Measurements from ENCODE around the gene FARP2. TPM values are rescaled to one million over a fixed set of nuclear protein-coding genes. Genes with fewer than 3 reads are reported as not detected.
"Not testable (repeated sequence)": the region's sequence is repeated elsewhere in the genome, so short reads cannot be mapped to it uniquely, and the experiment has no call there.

Gene FARP2
- total and polyA plus RNA-seq, 2 donors (not counting 1 experiment from before 2014, with no cell fraction given), result 28.2 to 41.0 TPM

DNA sequence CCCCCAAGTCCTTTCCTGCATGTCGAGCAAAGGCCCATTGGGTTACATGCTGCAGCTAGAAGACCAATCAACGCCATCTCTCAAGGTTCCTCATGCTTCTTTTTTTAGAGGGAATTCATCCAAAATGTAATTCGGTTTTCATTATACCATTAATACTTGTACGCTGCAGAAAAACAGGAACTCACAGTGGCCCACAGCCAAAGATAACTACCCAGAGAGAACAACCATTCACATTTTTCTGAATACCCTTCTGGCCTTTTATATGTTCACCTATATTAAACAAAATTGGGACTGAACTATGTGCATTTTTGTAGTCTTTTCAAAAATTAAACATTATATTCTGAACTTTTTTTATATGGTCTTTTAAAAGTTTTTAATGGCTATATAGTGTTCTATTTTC is 25.8 kb downstream of the FARP2 start:
- Histone ChIP-seq H3K79me2 (ENCODE audit: control insufficient read depth, insufficient read depth, low read length) (peaks cover 9% of the 10 kb centered on the region), H3K9ac (ENCODE audit: insufficient read depth, low read length) (no peak overlapping the region)

DNA sequence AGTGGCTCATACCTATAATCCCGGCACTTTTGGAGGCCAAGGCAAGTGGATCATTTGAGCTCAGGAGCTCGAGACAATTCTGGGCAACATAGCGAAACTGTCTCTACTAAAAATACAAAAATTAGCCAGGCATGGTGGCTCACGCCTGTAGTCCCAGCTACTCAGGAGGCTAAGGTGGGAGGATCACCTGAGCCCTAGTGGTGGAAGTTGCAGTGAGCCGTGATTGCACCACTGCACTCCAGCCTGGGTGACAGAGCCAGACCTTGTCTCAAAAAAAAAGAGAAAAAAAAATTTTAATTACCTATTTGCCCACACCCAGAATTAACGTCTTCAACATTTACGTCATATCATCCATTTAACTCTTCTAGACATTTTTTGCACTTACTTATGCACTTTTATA is 29.4 kb downstream of the FARP2 start:
- H3K27me3 ChIP-seq (ENCODE audit: control insufficient read depth, insufficient read depth, low read length); H3K79me2 ChIP-seq (ENCODE audit: control insufficient read depth, insufficient read depth, low read length); H3K4me3 ChIP-seq (replicated peaks in 1 of 4; ENCODE audit: control extremely low read depth in 1 of 4, insufficient read depth in 1 of 4, low read depth in 3 of 4, low read length in 4 of 4); H2AFZ ChIP-seq (ENCODE audit: low read length); H3K9ac ChIP-seq (ENCODE audit: insufficient read depth, low read length); H3K27ac ChIP-seq (ENCODE audit: insufficient read depth, low read length); H3K9me3 ChIP-seq (ENCODE audit: control insufficient read depth, insufficient read depth, low read depth, low read length); H3K4me1 ChIP-seq (ENCODE audit: control insufficient read depth, extremely low read depth, insufficient read depth, low read length); H4K20me1 ChIP-seq (ENCODE audit: control insufficient read depth, extremely low read depth, insufficient read depth, low read length); H3K4me2 ChIP-seq (ENCODE audit: extremely low read depth, insufficient read depth, low read length); H3K36me3 ChIP-seq (ENCODE audit: control insufficient read depth, insufficient read depth, low read length); DNase-seq (ENCODE audit: low read depth in 2 of 2): not testable (repeated sequence)

More for the DNA sequence above, 25.8 kb downstream of the FARP2 start:
- no peak overlapping the region for H3K4me2 ChIP-seq (ENCODE audit: extremely low read depth, insufficient read depth, low read length)
- peaks cover 10% of the 10 kb centered on the region for H3K4me1 ChIP-seq (ENCODE audit: control insufficient read depth, extremely low read depth, insufficient read depth, low read length)
- H3K27ac ChIP-seq (ENCODE audit: insufficient read depth, low read length), result no peak overlapping the region
- no peaks in the 10 kb centered on the region for H3K27me3 ChIP-seq (ENCODE audit: control insufficient read depth, insufficient read depth, low read length)
- H2AFZ ChIP-seq (ENCODE audit: low read length), result no peak overlapping the region
- no peak for TF ChIP-seq EZH2 (IDR thresholded peaks at IDR 0.05; ENCODE audit: low read length, missing control alignments)
- TF ChIP-seq, protein P1, sequence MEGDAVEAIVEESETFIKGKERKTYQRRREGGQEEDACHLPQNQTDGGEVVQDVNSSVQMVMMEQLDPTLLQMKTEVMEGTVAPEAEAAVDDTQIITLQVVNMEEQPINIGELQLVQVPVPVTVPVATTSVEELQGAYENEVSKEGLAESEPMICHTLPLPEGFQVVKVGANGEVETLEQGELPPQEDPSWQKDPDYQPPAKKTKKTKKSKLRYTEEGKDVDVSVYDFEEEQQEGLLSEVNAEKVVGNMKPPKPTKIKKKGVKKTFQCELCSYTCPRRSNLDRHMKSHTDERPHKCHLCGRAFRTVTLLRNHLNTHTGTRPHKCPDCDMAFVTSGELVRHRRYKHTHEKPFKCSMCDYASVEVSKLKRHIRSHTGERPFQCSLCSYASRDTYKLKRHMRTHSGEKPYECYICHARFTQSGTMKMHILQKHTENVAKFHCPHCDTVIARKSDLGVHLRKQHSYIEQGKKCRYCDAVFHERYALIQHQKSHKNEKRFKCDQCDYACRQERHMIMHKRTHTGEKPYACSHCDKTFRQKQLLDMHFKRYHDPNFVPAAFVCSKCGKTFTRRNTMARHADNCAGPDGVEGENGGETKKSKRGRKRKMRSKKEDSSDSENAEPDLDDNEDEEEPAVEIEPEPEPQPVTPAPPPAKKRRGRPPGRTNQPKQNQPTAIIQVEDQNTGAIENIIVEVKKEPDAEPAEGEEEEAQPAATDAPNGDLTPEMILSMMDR (conservative IDR thresholded peaks at IDR 0.05 in 1 of 2, IDR thresholded peaks at IDR 0.05 in 1 of 2; ENCODE audit: low read depth in 1 of 2, low read length in 2 of 2), result no peak
- no peak overlapping the region for H3K4me3 ChIP-seq (replicated peaks in 1 of 4; ENCODE audit: control extremely low read depth in 1 of 4, insufficient read depth in 1 of 4, low read depth in 3 of 4, low read length in 4 of 4)
- no peaks in the 10 kb centered on the region for H4K20me1 ChIP-seq (ENCODE audit: control insufficient read depth, extremely low read depth, insufficient read depth, low read length)
- peaks cover 3% of the 10 kb centered on the region for H3K36me3 ChIP-seq (ENCODE audit: control insufficient read depth, insufficient read depth, low read length)
- no peaks in the 10 kb centered on the region for H3K9me3 ChIP-seq (ENCODE audit: control insufficient read depth, insufficient read depth, low read depth, low read length)
- no peak for DNase-seq (ENCODE audit: low read depth in 2 of 2)

DNA sequence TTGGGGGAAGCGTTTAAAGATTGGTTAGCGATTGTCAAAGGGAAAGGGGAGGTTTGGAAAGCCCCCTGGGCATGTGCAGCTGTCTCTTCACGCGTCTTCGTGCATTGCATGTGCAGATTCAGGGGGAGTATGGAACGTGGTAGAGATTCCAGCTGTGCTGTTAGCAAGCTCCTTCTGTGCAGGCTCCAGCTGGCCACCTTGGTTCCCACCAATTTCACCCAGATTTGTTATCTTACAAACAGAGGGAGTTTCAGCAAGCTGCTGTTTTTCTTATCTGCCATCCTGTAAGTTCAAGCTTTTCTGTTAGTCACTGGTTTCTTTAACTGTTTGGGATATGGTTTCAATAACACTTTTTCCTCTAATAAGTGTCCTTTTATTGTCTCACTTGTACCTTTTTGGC is 30.4 kb downstream of the FARP2 start:
- no peak for DNase-seq (ENCODE audit: low read depth in 2 of 2)
- no peaks in the 10 kb centered on the region for H3K9me3 ChIP-seq (ENCODE audit: control insufficient read depth, insufficient read depth, low read depth, low read length)
- H3K4me2 ChIP-seq (ENCODE audit: extremely low read depth, insufficient read depth, low read length), result no peak overlapping the region
- peaks cover 3% of the 10 kb centered on the region for H3K79me2 ChIP-seq (ENCODE audit: control insufficient read depth, insufficient read depth, low read length)
- H4K20me1 ChIP-seq (ENCODE audit: control insufficient read depth, extremely low read depth, insufficient read depth, low read length), result no peaks in the 10 kb centered on the region
- TF ChIP-seq, protein P1 (conservative IDR thresholded peaks at IDR 0.05 in 1 of 2, IDR thresholded peaks at IDR 0.05 in 1 of 2; ENCODE audit: low read depth in 1 of 2, low read length in 2 of 2), result no peak
- TF ChIP-seq EZH2 (IDR thresholded peaks at IDR 0.05; ENCODE audit: low read length, missing control alignments), result no peak
- H3K36me3 ChIP-seq (ENCODE audit: control insufficient read depth, insufficient read depth, low read length), result peaks cover 3% of the 10 kb centered on the region
- H3K27me3 ChIP-seq (ENCODE audit: control insufficient read depth, insufficient read depth, low read length), result no peaks in the 10 kb centered on the region
- no peak overlapping the region for H2AFZ ChIP-seq (ENCODE audit: low read length)
- H3K4me3 ChIP-seq (replicated peaks in 1 of 4; ENCODE audit: control extremely low read depth in 1 of 4, insufficient read depth in 1 of 4, low read depth in 3 of 4, low read length in 4 of 4), result no peak overlapping the region
- no peak overlapping the region for H3K27ac ChIP-seq (ENCODE audit: insufficient read depth, low read length)
- no peak overlapping the region for H3K9ac ChIP-seq (ENCODE audit: insufficient read depth, low read length)
- no peaks in the 10 kb centered on the region for H3K4me1 ChIP-seq (ENCODE audit: control insufficient read depth, extremely low read depth, insufficient read depth, low read length)
